Stomach (tissue), 4 donors: ENCODE data around the gene FAM25G.

Experiments used
- EP300 ChIP-seq: sonication (generic); formaldehyde crosslinking; IDR thresholded peaks from one replicate; pipeline ENCODE4 v1.6.1; 2017; ENCODE audit warnings: antibody characterized with exemption
- POLR2AphosphoS5 ChIP-seq, 3 donors: sonication (generic); formaldehyde crosslinking; IDR thresholded peaks; one replicate each; pipeline ENCODE4 v1.6.1; 2016; ENCODE audit warnings: antibody characterized with exemption in 3 of 3
- TF ChIP-seq, protein P1 (sequence below), 7 experiments: fragments of 450-650 bp in 4 of 7; fragments of 200-600 bp in 3 of 7; sonication (generic) in 3 of 7; IDR thresholded peaks; one replicate each; pipeline ENCODE4 v1.5.1; 2016 to 2019; ENCODE audit warnings: antibody characterized with exemption in 7 of 7, control low read depth in 2 of 7, mild to moderate bottlenecking in 1 of 7

DNA sequence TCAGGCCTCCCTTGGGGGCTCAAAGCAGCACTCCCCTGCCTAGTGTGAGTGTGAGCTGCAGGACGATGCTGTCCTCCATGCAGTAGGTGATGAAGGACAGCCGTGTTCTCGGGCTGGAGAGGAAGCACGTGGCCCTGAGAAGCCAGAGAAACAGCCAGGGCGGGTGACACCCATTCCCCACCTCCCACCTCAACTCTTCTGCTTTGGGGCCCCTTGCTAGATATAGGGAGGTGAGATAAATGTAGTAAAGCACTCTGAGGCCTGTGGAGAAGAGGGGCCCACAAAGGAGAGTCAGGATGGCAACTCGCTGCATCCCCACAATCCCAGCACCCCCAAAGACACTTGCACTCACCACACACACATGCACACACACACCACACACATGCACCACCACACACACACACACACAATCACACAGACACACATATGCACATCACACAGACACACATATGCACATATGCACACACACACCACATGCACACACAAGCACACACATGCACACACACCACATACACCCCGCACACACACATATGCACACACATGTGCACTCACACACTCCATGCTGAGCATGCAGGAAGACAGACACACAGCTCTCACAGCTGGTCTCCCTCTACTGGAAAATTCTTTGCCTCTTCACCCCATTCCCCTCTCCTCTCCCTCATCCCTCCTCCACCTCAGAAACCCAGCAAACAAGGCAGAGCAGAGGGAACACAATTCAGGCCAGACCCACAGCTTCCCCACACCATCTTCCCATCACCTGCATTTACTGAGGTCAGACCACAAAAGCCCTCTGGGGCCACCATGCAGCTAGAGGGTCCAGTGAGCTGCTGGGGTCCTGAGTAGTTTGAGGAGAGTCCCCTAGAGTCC lies 38.1 kb downstream of the FAM25G start:
- TF ChIP-seq, protein P1, sequence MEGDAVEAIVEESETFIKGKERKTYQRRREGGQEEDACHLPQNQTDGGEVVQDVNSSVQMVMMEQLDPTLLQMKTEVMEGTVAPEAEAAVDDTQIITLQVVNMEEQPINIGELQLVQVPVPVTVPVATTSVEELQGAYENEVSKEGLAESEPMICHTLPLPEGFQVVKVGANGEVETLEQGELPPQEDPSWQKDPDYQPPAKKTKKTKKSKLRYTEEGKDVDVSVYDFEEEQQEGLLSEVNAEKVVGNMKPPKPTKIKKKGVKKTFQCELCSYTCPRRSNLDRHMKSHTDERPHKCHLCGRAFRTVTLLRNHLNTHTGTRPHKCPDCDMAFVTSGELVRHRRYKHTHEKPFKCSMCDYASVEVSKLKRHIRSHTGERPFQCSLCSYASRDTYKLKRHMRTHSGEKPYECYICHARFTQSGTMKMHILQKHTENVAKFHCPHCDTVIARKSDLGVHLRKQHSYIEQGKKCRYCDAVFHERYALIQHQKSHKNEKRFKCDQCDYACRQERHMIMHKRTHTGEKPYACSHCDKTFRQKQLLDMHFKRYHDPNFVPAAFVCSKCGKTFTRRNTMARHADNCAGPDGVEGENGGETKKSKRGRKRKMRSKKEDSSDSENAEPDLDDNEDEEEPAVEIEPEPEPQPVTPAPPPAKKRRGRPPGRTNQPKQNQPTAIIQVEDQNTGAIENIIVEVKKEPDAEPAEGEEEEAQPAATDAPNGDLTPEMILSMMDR (IDR thresholded peaks at IDR 0.05): no peak
- TF ChIP-seq POLR2AphosphoS5 (IDR thresholded peaks at IDR 0.05) (no peak), EP300 (no peak)
